Hepatocyte (in vitro differentiated cells): Measurements from ENCODE around the gene TRIM17. TPM values are rescaled to one million over a fixed set of nuclear protein-coding genes. Genes with fewer than 3 reads are reported as not detected.

Experiments
- DNase-seq: peaks from one replicate; pipeline ENCODE4 v3.0.0-alpha.2; 2016; ENCODE audit warnings: low spot score
- H2AFZ ChIP-seq: fragments of 200-600 bp; sonication (generic); 2 replicates; pipeline ENCODE4 v1.6.0; 2016; ENCODE audit warnings: antibody characterized with exemption, mild to moderate bottlenecking
- H3K27ac ChIP-seq: fragments of 200-600 bp; sonication (generic); 2 replicates; pipeline ENCODE4 v1.5.1; 2016; ENCODE audit warnings: mild to moderate bottlenecking
- H3K27me3 ChIP-seq: fragments of 200-600 bp; sonication (generic); 2 replicates; pipeline ENCODE4 v1.6.1; 2016
- H3K36me3 ChIP-seq: fragments of 200-600 bp; sonication (generic); replicated peaks from 2 replicates; pipeline ENCODE4 v1.5.1; 2016; ENCODE audit warnings: low read depth; ENCODE audit not compliant: insufficient read depth
- H3K4me1 ChIP-seq: fragments of 200-600 bp; sonication (generic); 2 replicates; pipeline ENCODE4 v1.5.1; 2016; ENCODE audit warnings: mild to moderate bottlenecking, moderate library complexity; ENCODE audit not compliant: insufficient read depth
- H3K4me2 ChIP-seq: fragments of 200-600 bp; sonication (generic); 2 replicates; pipeline ENCODE4 v1.6.0; 2016
- H3K4me3 ChIP-seq: fragments of 200-600 bp; sonication (generic); 2 replicates; pipeline ENCODE4 v1.5.1; 2016; ENCODE audit warnings: mild to moderate bottlenecking
- H3K79me2 ChIP-seq: fragments of 200-600 bp; sonication (generic); 2 replicates; pipeline ENCODE4 v1.6.0; 2017; ENCODE audit warnings: mild to moderate bottlenecking
- H3K9me2 ChIP-seq: fragments of 200-600 bp; sonication (generic); replicated peaks from 2 replicates; pipeline ENCODE4 v1.6.0; 2017; ENCODE audit warnings: mild to moderate bottlenecking; ENCODE audit not compliant: insufficient read depth
- H3K9me3 ChIP-seq: fragments of 200-600 bp; sonication (generic); 2 replicates; pipeline ENCODE4 v1.5.1; 2016; ENCODE audit warnings: low read depth, mild to moderate bottlenecking
- H4K20me1 ChIP-seq: fragments of 200-600 bp; sonication (generic); 2 replicates; pipeline ENCODE4 v1.6.0; 2016; ENCODE audit warnings: mild to moderate bottlenecking; ENCODE audit not compliant: insufficient read depth, poor library complexity, severe bottlenecking
- EZH2 ChIP-seq: fragments of 200-600 bp; sonication (generic); IDR thresholded peaks from 2 replicates; pipeline ENCODE4 v1.6.1; 2016; ENCODE audit warnings: antibody characterized with exemption, mild to moderate bottlenecking, borderline replicate concordance
- EZH2phosphoT487 ChIP-seq: fragments of 200-600 bp; sonication (generic); IDR thresholded peaks from one replicate; pipeline ENCODE4 v1.6.1; 2018; ENCODE audit warnings: antibody characterized with exemption, mild to moderate bottlenecking, low read depth, moderate library complexity; ENCODE audit not compliant: unreplicated experiment, severe bottlenecking
- WGBS: methylation state at CpG from one replicate; pipeline ENCODE4 v1.1.6; 2016; ENCODE audit warnings: low lambda C conversion rate; ENCODE audit errors: missing lambda C conversion rate; 5-methylcytosine and 5-hydroxymethylcytosine counted together
- polyA plus RNA-seq: library from polyadenylated mRNA; unstranded; fragments of >200 nt; fragmentation: Nextera tagmentation; extraction: Ambion mirVana; gene quantifications from 2 replicates; pipeline ENCODE4 v1.2.1, GENCODE V29; 2016
- total RNA-seq: library from RNA; depleted of rRNA; stranded (reverse); fragments of >200 nt; gene quantifications from 2 replicates; pipeline ENCODE4 v1.2.3, GENCODE V29; 2014
- TF ChIP-seq, protein P1 (sequence below): fragments of 200-600 bp; sonication (generic); IDR thresholded peaks from 2 replicates; pipeline ENCODE4 v1.5.1; 2016; ENCODE audit warnings: antibody characterized with exemption, mild to moderate bottlenecking; ENCODE audit not compliant: poor library complexity

Gene TRIM17
- total and polyA plus RNA-seq, 2 experiments from 2014 or later, result 2.4 to 7.3 TPM

GRCh38 chr1:228372183-228373003, 44.3 kb downstream of the TRIM17 start:
- H3K36me3 ChIP-seq, result no peaks in the 10 kb centered on the region
- DNase-seq, result peak; percentile 60
- H3K4me1 ChIP-seq, result no peaks in the 10 kb centered on the region
- no peaks in the 10 kb centered on the region for H3K9me3 ChIP-seq
- H3K27ac ChIP-seq, result no peak overlapping the region
- no peaks in the 10 kb centered on the region for H3K27me3 ChIP-seq
- H2AFZ ChIP-seq, result no peak overlapping the region
- WGBS, result 75% methylated on average over 30 of the region's 34 CpGs
- no peak overlapping the region for H3K4me2 ChIP-seq
- no peaks in the 10 kb centered on the region for H3K9me2 ChIP-seq
- H3K4me3 ChIP-seq, result no peak overlapping the region
- no peak for TF ChIP-seq EZH2
- no peak for TF ChIP-seq EZH2phosphoT487
- TF ChIP-seq, protein P1, sequence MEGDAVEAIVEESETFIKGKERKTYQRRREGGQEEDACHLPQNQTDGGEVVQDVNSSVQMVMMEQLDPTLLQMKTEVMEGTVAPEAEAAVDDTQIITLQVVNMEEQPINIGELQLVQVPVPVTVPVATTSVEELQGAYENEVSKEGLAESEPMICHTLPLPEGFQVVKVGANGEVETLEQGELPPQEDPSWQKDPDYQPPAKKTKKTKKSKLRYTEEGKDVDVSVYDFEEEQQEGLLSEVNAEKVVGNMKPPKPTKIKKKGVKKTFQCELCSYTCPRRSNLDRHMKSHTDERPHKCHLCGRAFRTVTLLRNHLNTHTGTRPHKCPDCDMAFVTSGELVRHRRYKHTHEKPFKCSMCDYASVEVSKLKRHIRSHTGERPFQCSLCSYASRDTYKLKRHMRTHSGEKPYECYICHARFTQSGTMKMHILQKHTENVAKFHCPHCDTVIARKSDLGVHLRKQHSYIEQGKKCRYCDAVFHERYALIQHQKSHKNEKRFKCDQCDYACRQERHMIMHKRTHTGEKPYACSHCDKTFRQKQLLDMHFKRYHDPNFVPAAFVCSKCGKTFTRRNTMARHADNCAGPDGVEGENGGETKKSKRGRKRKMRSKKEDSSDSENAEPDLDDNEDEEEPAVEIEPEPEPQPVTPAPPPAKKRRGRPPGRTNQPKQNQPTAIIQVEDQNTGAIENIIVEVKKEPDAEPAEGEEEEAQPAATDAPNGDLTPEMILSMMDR, result no peak
- no peaks in the 10 kb centered on the region for H3K79me2 ChIP-seq
- H4K20me1 ChIP-seq, result no peaks in the 10 kb centered on the region

GRCh38 chr1:228371741-228372182, 44.9 kb downstream of the TRIM17 start:
- Histone ChIP-seq H3K4me1 (no peaks in the 10 kb centered on the region), H3K79me2 (no peaks in the 10 kb centered on the region), H3K27ac (no peak overlapping the region), H3K9me2 (no peaks in the 10 kb centered on the region), H2AFZ (no peak overlapping the region), H3K4me2 (no peak overlapping the region), H3K9me3 (no peaks in the 10 kb centered on the region), H3K4me3 (no peak overlapping the region), H3K27me3 (no peaks in the 10 kb centered on the region), H3K36me3 (no peaks in the 10 kb centered on the region), H4K20me1 (no peaks in the 10 kb centered on the region)
- TF ChIP-seq EZH2phosphoT487, result no peak
- TF ChIP-seq EZH2, result no peak
- TF ChIP-seq, protein P1, result no peak
- WGBS, result 82% methylated on average over 4 of the region's 4 CpGs
- no peak for DNase-seq

- WGBS, result 95% methylated on average over 43 of the region's 50 CpGs
- DNase-seq, result no peak
These were observed 45.5 kb downstream of the TRIM17 start for GRCh38 chr1:228370941-228371740.

More at GRCh38 chr1:228370941-228371740, 45.5 kb downstream of the TRIM17 start:
- Histone ChIP-seq H3K27me3 (no peaks in the 10 kb centered on the region), H3K79me2 (no peaks in the 10 kb centered on the region), H3K9me2 (no peaks in the 10 kb centered on the region), H3K36me3 (no peaks in the 10 kb centered on the region), H4K20me1 (no peaks in the 10 kb centered on the region), H3K4me1 (no peaks in the 10 kb centered on the region), H3K9me3 (no peaks in the 10 kb centered on the region), H2AFZ (no peak overlapping the region), H3K27ac (no peak overlapping the region), H3K4me2 (no peak overlapping the region), H3K4me3 (no peak overlapping the region)
- TF ChIP-seq EZH2 (no peak), EZH2phosphoT487 (no peak)
- TF ChIP-seq, protein P1, result no peak
